ENCODE results near the gene UBALD1.

DNA sequence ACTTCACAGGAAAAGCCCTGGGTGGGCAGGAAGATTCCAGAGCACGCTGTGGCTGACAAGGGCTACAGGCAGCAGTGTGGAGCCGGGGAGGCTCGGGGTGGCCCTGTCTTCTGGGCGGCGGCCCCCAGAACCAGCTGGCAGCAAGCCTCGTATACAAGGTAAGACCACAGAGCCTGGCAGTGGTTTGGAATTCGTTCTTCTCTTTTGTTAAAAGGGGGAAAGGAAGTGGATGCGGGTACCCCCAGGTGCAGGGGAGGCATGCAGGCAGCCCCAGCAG, 6.0 kb downstream of the UBALD1 start:
- TF ChIP-seq, protein P1, sequence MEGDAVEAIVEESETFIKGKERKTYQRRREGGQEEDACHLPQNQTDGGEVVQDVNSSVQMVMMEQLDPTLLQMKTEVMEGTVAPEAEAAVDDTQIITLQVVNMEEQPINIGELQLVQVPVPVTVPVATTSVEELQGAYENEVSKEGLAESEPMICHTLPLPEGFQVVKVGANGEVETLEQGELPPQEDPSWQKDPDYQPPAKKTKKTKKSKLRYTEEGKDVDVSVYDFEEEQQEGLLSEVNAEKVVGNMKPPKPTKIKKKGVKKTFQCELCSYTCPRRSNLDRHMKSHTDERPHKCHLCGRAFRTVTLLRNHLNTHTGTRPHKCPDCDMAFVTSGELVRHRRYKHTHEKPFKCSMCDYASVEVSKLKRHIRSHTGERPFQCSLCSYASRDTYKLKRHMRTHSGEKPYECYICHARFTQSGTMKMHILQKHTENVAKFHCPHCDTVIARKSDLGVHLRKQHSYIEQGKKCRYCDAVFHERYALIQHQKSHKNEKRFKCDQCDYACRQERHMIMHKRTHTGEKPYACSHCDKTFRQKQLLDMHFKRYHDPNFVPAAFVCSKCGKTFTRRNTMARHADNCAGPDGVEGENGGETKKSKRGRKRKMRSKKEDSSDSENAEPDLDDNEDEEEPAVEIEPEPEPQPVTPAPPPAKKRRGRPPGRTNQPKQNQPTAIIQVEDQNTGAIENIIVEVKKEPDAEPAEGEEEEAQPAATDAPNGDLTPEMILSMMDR (IDR thresholded peaks at IDR 0.05) = no peak
- TF ChIP-seq EZH2 (IDR thresholded peaks at IDR 0.05; ENCODE audit: borderline replicate concordance, insufficient read depth, low read depth, low read length, poor library complexity, severe bottlenecking) = no peak
